Measurements from ENCODE around the gene MCRS1. TPM values are rescaled to one million over a fixed set of nuclear protein-coding genes. Genes with fewer than 3 reads are reported as not detected.
"Not testable (repeated sequence)": the region's sequence is repeated elsewhere in the genome, so short reads cannot be mapped to it uniquely, and the experiment has no call there.

The MCRS1 gene
- total RNA-seq, 1 donor, result 28.1 TPM

GRCh38 chr12:49533331-49533730, 34.6 kb downstream of the MCRS1 start:
- H3K9me3 ChIP-seq (ENCODE audit: low read depth, low read length), result no peaks in the 10 kb centered on the region
- peaks cover 10% of the 10 kb centered on the region for H3K27me3 ChIP-seq (ENCODE audit: insufficient read depth, low read length)
- H3K4me1 ChIP-seq (ENCODE audit: insufficient read depth, low read length), result peaks cover 44% of the 10 kb centered on the region
- H3K4me3 ChIP-seq (ENCODE audit: low read length), result no peak overlapping the region

GRCh38 chr12:49531745-49532144, 36.2 kb downstream of the MCRS1 start:
- Histone ChIP-seq H3K9me3 (ENCODE audit: low read depth, low read length) (no peaks in the 10 kb centered on the region), H3K4me3 (ENCODE audit: low read length) (no peak overlapping the region), H3K27me3 (ENCODE audit: insufficient read depth, low read length) (peaks cover 5% of the 10 kb centered on the region), H3K4me1 (ENCODE audit: insufficient read depth, low read length) (peaks cover 28% of the 10 kb centered on the region)

GRCh38 chr12:49529414-49529813, 38.5 kb downstream of the MCRS1 start:
- Histone ChIP-seq H3K27me3 (ENCODE audit: insufficient read depth, low read length) (no peaks in the 10 kb centered on the region), H3K9me3 (ENCODE audit: low read depth, low read length) (no peaks in the 10 kb centered on the region), H3K4me3 (ENCODE audit: low read length) (no peak overlapping the region), H3K4me1 (ENCODE audit: insufficient read depth, low read length) (peaks cover 6% of the 10 kb centered on the region)

GRCh38 chr12:49527361-49528130, 40.4 kb downstream of the MCRS1 start:
- Histone ChIP-seq H3K27me3 (ENCODE audit: insufficient read depth, low read length) (no peaks in the 10 kb centered on the region), H3K4me1 (ENCODE audit: insufficient read depth, low read length) (peaks cover 6% of the 10 kb centered on the region), H3K9me3 (ENCODE audit: low read depth, low read length) (no peaks in the 10 kb centered on the region), H3K4me3 (ENCODE audit: low read length) (no peak overlapping the region)

GRCh38 chr12:49525942-49526341, 42.0 kb downstream of the MCRS1 start:
- Histone ChIP-seq H3K9me3 (ENCODE audit: low read depth, low read length) (no peaks in the 10 kb centered on the region), H3K4me1 (ENCODE audit: insufficient read depth, low read length) (peaks cover 6% of the 10 kb centered on the region), H3K27me3 (ENCODE audit: insufficient read depth, low read length) (no peaks in the 10 kb centered on the region), H3K4me3 (ENCODE audit: low read length) (no peak overlapping the region)

DNA sequence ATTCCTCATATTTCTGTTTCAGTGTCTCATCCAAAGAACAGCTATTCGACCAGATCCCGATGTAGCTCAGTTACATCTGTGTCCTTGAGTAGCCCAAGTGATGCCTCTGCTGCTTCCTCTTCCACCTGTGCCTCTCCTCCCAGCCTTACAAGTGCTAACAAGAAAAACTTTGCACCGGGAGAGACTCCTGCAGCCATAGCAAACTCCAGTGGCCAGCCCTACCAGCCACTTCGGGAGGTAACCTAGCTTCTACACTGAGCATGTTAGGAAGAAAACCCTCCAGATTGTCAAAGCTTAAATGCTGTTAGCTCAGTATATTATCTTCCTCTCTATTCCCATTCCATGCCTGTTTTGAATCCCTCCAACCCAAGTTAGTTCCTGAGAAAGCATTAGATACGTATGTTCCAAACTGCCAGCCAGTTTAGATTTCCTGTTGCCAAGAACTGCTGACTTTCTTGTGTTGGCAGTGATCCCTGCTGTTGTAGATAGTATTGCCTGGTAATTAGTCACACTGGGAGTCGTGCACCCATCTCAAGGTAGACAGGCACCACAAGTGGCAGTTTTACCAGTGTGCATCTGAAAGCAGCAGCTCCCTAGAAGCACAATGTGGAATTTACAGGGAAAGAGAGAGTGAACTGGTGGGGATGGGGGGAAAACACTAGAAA, 43.1 kb downstream of the MCRS1 start:
- Histone ChIP-seq H3K4me3 (ENCODE audit: low read length) (no peak overlapping the region), H3K4me1 (ENCODE audit: insufficient read depth, low read length) (peaks cover 6% of the 10 kb centered on the region), H3K27me3 (ENCODE audit: insufficient read depth, low read length) (no peaks in the 10 kb centered on the region), H3K9me3 (ENCODE audit: low read depth, low read length) (no peaks in the 10 kb centered on the region)

DNA sequence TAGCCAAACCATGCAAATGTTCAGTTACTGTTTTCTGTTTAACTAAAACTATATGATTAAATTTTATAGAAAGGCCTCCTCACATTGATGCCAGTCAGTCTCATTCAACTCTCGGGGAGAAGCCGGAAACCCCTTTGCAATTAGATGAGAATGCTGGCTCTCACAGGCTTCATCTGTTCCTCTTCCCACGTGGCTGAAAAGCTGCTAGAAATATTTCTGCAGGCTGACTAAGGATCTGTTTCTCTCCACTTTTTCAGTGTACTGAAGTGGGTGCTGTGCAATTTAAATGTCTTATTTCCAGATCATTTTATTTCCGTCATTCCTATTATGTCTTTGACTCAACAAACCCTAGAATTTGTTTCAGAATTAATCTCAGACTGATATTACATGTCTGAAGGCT, 46.6 kb downstream of the MCRS1 start:
- no peaks in the 10 kb centered on the region for H3K4me1 ChIP-seq (ENCODE audit: insufficient read depth, low read length)
- no peaks in the 10 kb centered on the region for H3K27me3 ChIP-seq (ENCODE audit: insufficient read depth, low read length)
- no peak overlapping the region for H3K4me3 ChIP-seq (ENCODE audit: low read length)
- H3K9me3 ChIP-seq (ENCODE audit: low read depth, low read length), result no peaks in the 10 kb centered on the region

DNA sequence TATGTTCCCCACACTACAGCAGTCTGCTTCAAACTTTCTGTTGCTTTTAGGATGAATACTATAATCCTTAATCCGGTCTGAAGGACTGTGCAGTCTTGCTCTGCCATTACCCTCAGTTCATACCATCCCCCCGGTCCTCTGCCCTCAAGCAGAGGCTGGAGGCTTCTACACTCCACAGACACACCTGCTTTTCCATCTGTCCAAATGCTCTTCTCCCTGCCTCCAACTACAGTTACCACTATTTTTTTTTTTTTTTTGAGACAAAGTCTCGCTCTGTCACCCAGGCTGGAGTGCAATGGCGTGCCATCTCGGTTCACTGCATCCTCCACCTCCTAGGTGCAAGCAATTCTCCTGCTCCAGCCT, 48.4 kb downstream of the MCRS1 start:
- no peaks in the 10 kb centered on the region for H3K27me3 ChIP-seq (ENCODE audit: insufficient read depth, low read length)
- H3K4me3 ChIP-seq (ENCODE audit: low read length), result no peak overlapping the region
- no peaks in the 10 kb centered on the region for H3K9me3 ChIP-seq (ENCODE audit: low read depth, low read length)
- no peaks in the 10 kb centered on the region for H3K4me1 ChIP-seq (ENCODE audit: insufficient read depth, low read length)

DNA sequence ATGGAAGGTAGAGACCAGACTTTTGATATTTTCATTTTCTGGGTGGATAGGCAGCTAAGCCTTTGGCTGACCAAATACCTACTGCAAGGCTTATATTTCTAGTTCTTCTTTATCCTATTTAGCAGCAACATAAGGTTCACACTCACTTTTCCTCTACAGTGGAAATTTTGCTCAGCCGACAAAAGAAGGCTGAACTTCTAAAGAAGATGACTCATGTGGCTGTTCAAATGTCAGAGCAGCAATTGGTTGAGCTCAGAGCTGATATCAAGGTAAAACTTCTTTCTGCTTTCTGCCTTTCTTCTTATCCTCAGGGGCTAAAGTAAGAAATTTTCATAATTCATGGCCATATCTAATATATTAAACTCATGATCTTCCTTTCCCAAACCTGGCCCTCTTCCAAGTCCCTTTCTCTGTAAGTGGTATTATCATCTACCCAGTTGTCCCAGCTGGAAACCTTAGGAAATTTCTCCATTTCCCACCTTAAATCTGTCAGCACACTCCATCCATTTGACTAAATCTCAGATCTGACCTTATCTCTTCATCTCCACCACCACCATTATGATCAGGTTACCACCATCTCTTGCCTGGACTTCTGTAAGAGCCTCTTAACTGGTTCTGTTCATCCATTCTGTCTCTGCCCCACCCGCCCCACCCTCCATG, 48.9 kb downstream of the MCRS1 start:
- no peaks in the 10 kb centered on the region for H3K4me1 ChIP-seq (ENCODE audit: insufficient read depth, low read length)
- H3K4me3 ChIP-seq (ENCODE audit: low read length), result no peak overlapping the region
- H3K27me3 ChIP-seq (ENCODE audit: insufficient read depth, low read length), result no peaks in the 10 kb centered on the region
- no peaks in the 10 kb centered on the region for H3K9me3 ChIP-seq (ENCODE audit: low read depth, low read length)

DNA sequence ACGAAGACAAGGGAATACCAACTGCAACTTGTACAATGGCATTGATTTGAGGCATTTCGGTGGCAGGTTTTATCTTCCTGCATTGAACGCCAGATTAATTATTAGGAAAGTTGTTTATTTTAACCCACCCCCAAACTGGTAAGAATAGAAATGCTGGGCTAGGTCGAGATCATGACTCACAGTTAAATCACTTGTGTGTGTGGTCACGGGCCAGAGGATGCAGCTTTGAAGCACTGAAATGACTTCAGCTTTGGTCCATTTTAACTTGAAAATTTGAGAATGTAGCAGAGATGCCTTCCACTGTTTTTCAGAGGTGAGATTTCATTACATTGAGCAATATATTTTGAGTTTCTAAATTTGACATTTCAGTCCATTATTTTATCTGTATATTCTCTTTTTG, 52.7 kb downstream of the MCRS1 start:
- Histone ChIP-seq H3K27me3 (ENCODE audit: insufficient read depth, low read length) (no peaks in the 10 kb centered on the region), H3K4me1 (ENCODE audit: insufficient read depth, low read length) (no peaks in the 10 kb centered on the region), H3K9me3 (ENCODE audit: low read depth, low read length) (no peaks in the 10 kb centered on the region), H3K4me3 (ENCODE audit: low read length) (no peak overlapping the region)

DNA sequence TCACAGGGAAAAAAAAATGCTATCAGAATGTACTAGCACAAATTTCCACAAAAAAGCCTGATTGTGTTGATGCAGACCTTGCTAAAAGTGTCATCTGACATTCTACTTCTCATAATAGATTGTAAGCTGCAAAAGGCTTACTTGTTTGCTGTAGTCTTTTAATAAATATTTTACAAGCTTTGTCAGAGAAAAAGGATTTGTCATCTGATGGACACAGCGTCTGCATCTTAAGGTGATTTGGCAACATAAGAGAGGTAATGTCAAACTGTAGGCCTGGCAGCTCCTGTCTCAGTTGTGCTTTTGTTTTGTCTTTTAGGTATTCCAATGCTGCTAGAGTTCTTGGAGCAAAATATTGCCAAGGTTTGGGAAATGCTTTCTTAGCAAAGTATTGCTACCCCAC, 55.4 kb downstream of the MCRS1 start:
- Histone ChIP-seq H3K4me1 (ENCODE audit: insufficient read depth, low read length) (no peaks in the 10 kb centered on the region), H3K4me3 (ENCODE audit: low read length) (no peak overlapping the region), H3K9me3 (ENCODE audit: low read depth, low read length) (no peaks in the 10 kb centered on the region), H3K27me3 (ENCODE audit: insufficient read depth, low read length) (no peaks in the 10 kb centered on the region)

DNA sequence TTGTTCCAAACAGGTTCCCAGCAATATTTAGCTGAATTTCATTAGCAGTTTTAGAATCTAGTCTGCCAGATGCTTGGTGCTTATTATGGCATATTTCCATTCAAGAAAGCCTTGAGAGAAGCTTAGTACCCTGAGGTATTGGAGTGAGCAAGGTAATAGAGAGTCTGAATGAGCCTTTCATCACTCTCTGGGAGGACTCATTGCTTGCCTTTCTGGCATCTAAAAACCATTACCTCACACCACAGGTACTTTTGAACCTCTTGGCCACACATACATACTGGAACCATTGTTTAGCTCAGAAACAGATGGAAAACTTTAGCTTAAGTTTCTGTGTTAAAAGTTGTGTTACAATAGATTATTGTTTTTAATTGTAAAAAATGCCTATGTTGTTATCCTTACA, 56.5 kb downstream of the MCRS1 start:
- H3K27me3 ChIP-seq (ENCODE audit: insufficient read depth, low read length), result no peaks in the 10 kb centered on the region
- no peak overlapping the region for H3K4me3 ChIP-seq (ENCODE audit: low read length)
- no peaks in the 10 kb centered on the region for H3K9me3 ChIP-seq (ENCODE audit: low read depth, low read length)
- no peaks in the 10 kb centered on the region for H3K4me1 ChIP-seq (ENCODE audit: insufficient read depth, low read length)

- not testable (repeated sequence) for H3K9me3 ChIP-seq (ENCODE audit: low read depth, low read length); H3K4me1 ChIP-seq (ENCODE audit: insufficient read depth, low read length); H3K27me3 ChIP-seq (ENCODE audit: insufficient read depth, low read length); H3K4me3 ChIP-seq (ENCODE audit: low read length)
These were observed 58.3 kb downstream of the MCRS1 start for GRCh38 chr12:49509681-49510080.

Data from mononuclear cell (primary cell).